WTC11 (cell line): Measurements from ENCODE around the gene ARAF. TPM values are rescaled to one million over a fixed set of nuclear protein-coding genes. Genes with fewer than 3 reads are reported as not detected.

ENCODE experiments used
- ATAC-seq: fragments of 200-7000 bp; cut with Tn5 transposase; 2 replicates; pipeline ENCODE4 v1.10.0; 2021; ENCODE audit warnings: mild to moderate bottlenecking, moderate library complexity
- CTCF ChIA-PET: fragments of 300-600 bp; sonication (Branson Sonifier 250); formaldehyde crosslinking; loops from one replicate; lab custom pipeline; 2021; ENCODE audit warnings: antibody characterized with exemption; lab: Charles Lee
- POLR2A ChIA-PET: fragments of 350-600 bp; sonication (Branson Sonifier 250); formaldehyde crosslinking; loops from one replicate; lab custom pipeline; 2021; ENCODE audit warnings: antibody characterized with exemption; lab: Charles Lee
- DNase-seq: peaks from one replicate; pipeline ENCODE4 v3.0.0; 2021; ENCODE audit warnings: low spot score
- H3K27ac Mint-ChIP-seq: 2 replicates; pipeline ENCODE4 v1.8.0; 2021; ENCODE audit warnings: mixed read lengths
- H3K27me3 Mint-ChIP-seq: 2 replicates; pipeline ENCODE4 v1.8.0; 2021; ENCODE audit warnings: low read depth, mild to moderate bottlenecking, moderate library complexity, mixed read lengths
- H3K36me3 Mint-ChIP-seq: 2 replicates; pipeline ENCODE4 v1.8.0; 2021; ENCODE audit warnings: mixed read lengths
- H3K4me1 Mint-ChIP-seq: 2 replicates; pipeline ENCODE4 v1.8.0; 2022; ENCODE audit warnings: mixed read lengths
- H3K4me3 Mint-ChIP-seq: 2 replicates; pipeline ENCODE4 v1.8.0; 2021; ENCODE audit warnings: mild to moderate bottlenecking, moderate library complexity, mixed read lengths
- H3K9me3 Mint-ChIP-seq: 2 replicates; pipeline ENCODE4 v1.8.0; 2021; ENCODE audit warnings: mixed read lengths
- ATF1 ChIP-seq: sonication (generic); formaldehyde crosslinking; IDR thresholded peaks from 2 replicates; pipeline ENCODE4 v1.8.1; 2023; ENCODE audit warnings: mild to moderate bottlenecking, moderate library complexity, missing genetic modification reagents
- ELF4 ChIP-seq: sonication (generic); formaldehyde crosslinking; IDR thresholded peaks from 2 replicates; pipeline ENCODE4 v1.8.1; 2022; ENCODE audit warnings: low read depth, mild to moderate bottlenecking, moderate library complexity, missing genetic modification reagents
- JAZF1 ChIP-seq: fragments of 250-450 bp; sonication (Bioruptor Pico); IDR thresholded peaks from 2 replicates; pipeline ENCODE4 v1.9.0; 2021; ENCODE audit warnings: moderate library complexity, mild to moderate bottlenecking, inconsistent platforms
- NFATC4 ChIP-seq: fragments of 250-450 bp; sonication (Bioruptor Pico); IDR thresholded peaks from 2 replicates; pipeline ENCODE4 v1.9.0; 2021; ENCODE audit warnings: mild to moderate bottlenecking
- NFE2L1 ChIP-seq: sonication (generic); formaldehyde crosslinking; IDR thresholded peaks from 2 replicates; pipeline ENCODE4 v1.8.1; 2023; ENCODE audit warnings: missing genetic modification reagents
- NR1H2 ChIP-seq: sonication (generic); formaldehyde crosslinking; IDR thresholded peaks from 2 replicates; pipeline ENCODE4 v1.9.0; 2021; ENCODE audit warnings: mild to moderate bottlenecking, moderate library complexity, missing genetic modification reagents
- RELA ChIP-seq: sonication (generic); formaldehyde crosslinking; IDR thresholded peaks from 2 replicates; pipeline ENCODE4 v1.8.1; 2022; ENCODE audit warnings: missing genetic modification reagents, mild to moderate bottlenecking, borderline replicate concordance
- SOX15 ChIP-seq: fragments of 250-450 bp; sonication (Bioruptor Pico); IDR thresholded peaks from 2 replicates; pipeline ENCODE4 v1.9.0; 2021; ENCODE audit warnings: mild to moderate bottlenecking
- ZBTB21 ChIP-seq: sonication (generic); formaldehyde crosslinking; IDR thresholded peaks from 2 replicates; pipeline ENCODE4 v1.8.1; 2023; ENCODE audit warnings: mild to moderate bottlenecking, missing genetic modification reagents, borderline replicate concordance
- ZNF416 ChIP-seq: fragments of 250-450 bp; sonication (Bioruptor Pico); IDR thresholded peaks from 2 replicates; pipeline ENCODE4 v1.9.0; 2021; ENCODE audit warnings: mild to moderate bottlenecking, inconsistent platforms
- total RNA-seq: library from RNA; stranded (reverse); gene quantifications from 3 replicates; pipeline ENCODE4 v1.2.3, GENCODE V29; 2021
- TF ChIP-seq, protein P1 (sequence below): sonication (generic); formaldehyde crosslinking; IDR thresholded peaks from 2 replicates; pipeline ENCODE4 v1.8.1; 2022; ENCODE audit warnings: low read depth, mild to moderate bottlenecking, moderate library complexity, missing genetic modification reagents, borderline replicate concordance
- TF ChIP-seq, protein P2 (sequence below): sonication (generic); formaldehyde crosslinking; IDR thresholded peaks from 2 replicates; pipeline ENCODE4 v1.8.1; 2023; ENCODE audit warnings: mild to moderate bottlenecking, moderate library complexity, missing genetic modification reagents
- TF ChIP-seq, protein P3 (sequence below): sonication (generic); formaldehyde crosslinking; IDR thresholded peaks from 2 replicates; pipeline ENCODE4 v1.8.1; 2023; ENCODE audit warnings: mild to moderate bottlenecking, missing genetic modification reagents, borderline replicate concordance
- TF ChIP-seq, protein P4 (sequence below): sonication (generic); formaldehyde crosslinking; IDR thresholded peaks from 2 replicates; pipeline ENCODE4 v1.8.1; 2023; ENCODE audit warnings: mild to moderate bottlenecking, missing genetic modification reagents, moderate library complexity
- TF ChIP-seq, protein P5 (sequence below): sonication (generic); formaldehyde crosslinking; IDR thresholded peaks from 2 replicates; pipeline ENCODE4 v1.8.0; 2022; ENCODE audit warnings: mild to moderate bottlenecking, missing genetic modification reagents
- TF ChIP-seq, protein P6 (sequence below): sonication (generic); formaldehyde crosslinking; IDR thresholded peaks from 2 replicates; pipeline ENCODE4 v1.8.1; 2022; ENCODE audit warnings: low read depth, missing genetic modification reagents, borderline replicate concordance
- TF ChIP-seq, protein P7 (sequence below): sonication (generic); formaldehyde crosslinking; IDR thresholded peaks from 2 replicates; pipeline ENCODE4 v1.8.0; 2023; ENCODE audit warnings: missing genetic modification reagents

Gene ARAF
- total RNA-seq, 1 experiment from 2014 or later: 55.1 TPM

DNA sequence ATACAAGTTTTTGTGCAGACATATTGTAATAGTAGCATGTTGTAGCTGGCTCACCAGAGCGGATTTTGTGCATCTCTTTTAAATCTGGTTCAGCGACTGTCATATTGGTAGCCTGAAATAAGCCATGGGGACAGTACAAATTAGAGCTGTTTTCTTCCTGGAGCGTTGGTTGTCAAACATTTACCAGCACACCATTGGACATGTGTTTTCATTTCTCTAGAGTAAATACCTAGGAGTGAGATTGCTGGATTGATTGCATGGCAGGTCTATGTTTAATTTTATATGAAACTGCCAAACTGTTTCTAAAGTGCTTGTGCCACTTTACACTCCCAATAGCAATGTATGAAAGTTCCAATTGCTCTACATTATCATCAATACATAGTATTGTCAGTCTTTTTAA, 2.6 kb upstream of the ARAF start:
- TF ChIP-seq ELF4 (CRISPR knock-in tag): no peak
- TF ChIP-seq, protein P1, sequence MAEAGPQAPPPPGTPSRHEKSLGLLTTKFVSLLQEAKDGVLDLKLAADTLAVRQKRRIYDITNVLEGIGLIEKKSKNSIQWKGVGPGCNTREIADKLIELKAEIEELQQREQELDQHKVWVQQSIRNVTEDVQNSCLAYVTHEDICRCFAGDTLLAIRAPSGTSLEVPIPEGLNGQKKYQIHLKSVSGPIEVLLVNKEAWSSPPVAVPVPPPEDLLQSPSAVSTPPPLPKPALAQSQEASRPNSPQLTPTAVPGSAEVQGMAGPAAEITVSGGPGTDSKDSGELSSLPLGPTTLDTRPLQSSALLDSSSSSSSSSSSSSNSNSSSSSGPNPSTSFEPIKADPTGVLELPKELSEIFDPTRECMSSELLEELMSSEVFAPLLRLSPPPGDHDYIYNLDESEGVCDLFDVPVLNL (CRISPR knock-in tag): no peak
- TF ChIP-seq, protein P2, sequence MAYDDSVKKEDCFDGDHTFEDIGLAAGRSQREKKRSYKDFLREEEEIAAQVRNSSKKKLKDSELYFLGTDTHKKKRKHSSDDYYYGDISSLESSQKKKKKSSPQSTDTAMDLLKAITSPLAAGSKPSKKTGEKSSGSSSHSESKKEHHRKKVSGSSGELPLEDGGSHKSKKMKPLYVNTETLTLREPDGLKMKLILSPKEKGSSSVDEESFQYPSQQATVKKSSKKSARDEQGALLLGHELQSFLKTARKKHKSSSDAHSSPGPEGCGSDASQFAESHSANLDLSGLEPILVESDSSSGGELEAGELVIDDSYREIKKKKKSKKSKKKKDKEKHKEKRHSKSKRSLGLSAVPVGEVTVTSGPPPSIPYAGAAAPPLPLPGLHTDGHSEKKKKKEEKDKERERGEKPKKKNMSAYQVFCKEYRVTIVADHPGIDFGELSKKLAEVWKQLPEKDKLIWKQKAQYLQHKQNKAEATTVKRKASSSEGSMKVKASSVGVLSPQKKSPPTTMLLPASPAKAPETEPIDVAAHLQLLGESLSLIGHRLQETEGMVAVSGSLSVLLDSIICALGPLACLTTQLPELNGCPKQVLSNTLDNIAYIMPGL (CRISPR knock-in tag): no peak
- TF ChIP-seq RELA (CRISPR knock-in tag): no peak
- no peak for TF ChIP-seq JAZF1 (CRISPR knock-in tag)
- no peak for TF ChIP-seq NFATC4 (CRISPR knock-in tag)
- TF ChIP-seq, protein P3, sequence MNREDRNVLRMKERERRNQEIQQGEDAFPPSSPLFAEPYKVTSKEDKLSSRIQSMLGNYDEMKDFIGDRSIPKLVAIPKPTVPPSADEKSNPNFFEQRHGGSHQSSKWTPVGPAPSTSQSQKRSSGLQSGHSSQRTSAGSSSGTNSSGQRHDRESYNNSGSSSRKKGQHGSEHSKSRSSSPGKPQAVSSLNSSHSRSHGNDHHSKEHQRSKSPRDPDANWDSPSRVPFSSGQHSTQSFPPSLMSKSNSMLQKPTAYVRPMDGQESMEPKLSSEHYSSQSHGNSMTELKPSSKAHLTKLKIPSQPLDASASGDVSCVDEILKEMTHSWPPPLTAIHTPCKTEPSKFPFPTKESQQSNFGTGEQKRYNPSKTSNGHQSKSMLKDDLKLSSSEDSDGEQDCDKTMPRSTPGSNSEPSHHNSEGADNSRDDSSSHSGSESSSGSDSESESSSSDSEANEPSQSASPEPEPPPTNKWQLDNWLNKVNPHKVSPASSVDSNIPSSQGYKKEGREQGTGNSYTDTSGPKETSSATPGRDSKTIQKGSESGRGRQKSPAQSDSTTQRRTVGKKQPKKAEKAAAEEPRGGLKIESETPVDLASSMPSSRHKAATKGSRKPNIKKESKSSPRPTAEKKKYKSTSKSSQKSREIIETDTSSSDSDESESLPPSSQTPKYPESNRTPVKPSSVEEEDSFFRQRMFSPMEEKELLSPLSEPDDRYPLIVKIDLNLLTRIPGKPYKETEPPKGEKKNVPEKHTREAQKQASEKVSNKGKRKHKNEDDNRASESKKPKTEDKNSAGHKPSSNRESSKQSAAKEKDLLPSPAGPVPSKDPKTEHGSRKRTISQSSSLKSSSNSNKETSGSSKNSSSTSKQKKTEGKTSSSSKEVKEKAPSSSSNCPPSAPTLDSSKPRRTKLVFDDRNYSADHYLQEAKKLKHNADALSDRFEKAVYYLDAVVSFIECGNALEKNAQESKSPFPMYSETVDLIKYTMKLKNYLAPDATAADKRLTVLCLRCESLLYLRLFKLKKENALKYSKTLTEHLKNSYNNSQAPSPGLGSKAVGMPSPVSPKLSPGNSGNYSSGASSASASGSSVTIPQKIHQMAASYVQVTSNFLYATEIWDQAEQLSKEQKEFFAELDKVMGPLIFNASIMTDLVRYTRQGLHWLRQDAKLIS (CRISPR knock-in tag): no peak
- TF ChIP-seq, protein P4, sequence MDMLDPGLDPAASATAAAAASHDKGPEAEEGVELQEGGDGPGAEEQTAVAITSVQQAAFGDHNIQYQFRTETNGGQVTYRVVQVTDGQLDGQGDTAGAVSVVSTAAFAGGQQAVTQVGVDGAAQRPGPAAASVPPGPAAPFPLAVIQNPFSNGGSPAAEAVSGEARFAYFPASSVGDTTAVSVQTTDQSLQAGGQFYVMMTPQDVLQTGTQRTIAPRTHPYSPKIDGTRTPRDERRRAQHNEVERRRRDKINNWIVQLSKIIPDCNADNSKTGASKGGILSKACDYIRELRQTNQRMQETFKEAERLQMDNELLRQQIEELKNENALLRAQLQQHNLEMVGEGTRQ (CRISPR knock-in tag): no peak
- no peak for TF ChIP-seq NR1H2 (CRISPR knock-in tag)
- TF ChIP-seq SOX15: no peak
- TF ChIP-seq, protein P5, sequence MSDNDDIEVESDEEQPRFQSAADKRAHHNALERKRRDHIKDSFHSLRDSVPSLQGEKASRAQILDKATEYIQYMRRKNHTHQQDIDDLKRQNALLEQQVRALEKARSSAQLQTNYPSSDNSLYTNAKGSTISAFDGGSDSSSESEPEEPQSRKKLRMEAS (CRISPR knock-in tag): no peak
- no peak for TF ChIP-seq ZNF416 (CRISPR knock-in tag)
- TF ChIP-seq, protein P6, sequence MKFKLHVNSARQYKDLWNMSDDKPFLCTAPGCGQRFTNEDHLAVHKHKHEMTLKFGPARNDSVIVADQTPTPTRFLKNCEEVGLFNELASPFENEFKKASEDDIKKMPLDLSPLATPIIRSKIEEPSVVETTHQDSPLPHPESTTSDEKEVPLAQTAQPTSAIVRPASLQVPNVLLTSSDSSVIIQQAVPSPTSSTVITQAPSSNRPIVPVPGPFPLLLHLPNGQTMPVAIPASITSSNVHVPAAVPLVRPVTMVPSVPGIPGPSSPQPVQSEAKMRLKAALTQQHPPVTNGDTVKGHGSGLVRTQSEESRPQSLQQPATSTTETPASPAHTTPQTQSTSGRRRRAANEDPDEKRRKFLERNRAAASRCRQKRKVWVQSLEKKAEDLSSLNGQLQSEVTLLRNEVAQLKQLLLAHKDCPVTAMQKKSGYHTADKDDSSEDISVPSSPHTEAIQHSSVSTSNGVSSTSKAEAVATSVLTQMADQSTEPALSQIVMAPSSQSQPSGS (CRISPR knock-in tag): no peak
- TF ChIP-seq ZBTB21: no peak
- TF ChIP-seq, protein P7, sequence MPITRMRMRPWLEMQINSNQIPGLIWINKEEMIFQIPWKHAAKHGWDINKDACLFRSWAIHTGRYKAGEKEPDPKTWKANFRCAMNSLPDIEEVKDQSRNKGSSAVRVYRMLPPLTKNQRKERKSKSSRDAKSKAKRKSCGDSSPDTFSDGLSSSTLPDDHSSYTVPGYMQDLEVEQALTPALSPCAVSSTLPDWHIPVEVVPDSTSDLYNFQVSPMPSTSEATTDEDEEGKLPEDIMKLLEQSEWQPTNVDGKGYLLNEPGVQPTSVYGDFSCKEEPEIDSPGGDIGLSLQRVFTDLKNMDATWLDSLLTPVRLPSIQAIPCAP (CRISPR knock-in tag): no peak
- no peak for TF ChIP-seq ATF1
- TF ChIP-seq NFE2L1: no peak
- TF ChIP-seq, all 79 proteins: peak for 0
- Mint-ChIP-seq H3K27me3 (no peaks in the 10 kb centered on the region), H3K4me1 (peaks cover 23% of the 10 kb centered on the region), H3K27ac (no peak overlapping the region), H3K9me3 (no peaks in the 10 kb centered on the region), H3K4me3 (no peak overlapping the region), H3K36me3 (peaks cover 2% of the 10 kb centered on the region)
- DNase-seq (no peak), ATAC-seq (no peak)
- ChIA-PET POLR2A (no interaction called here), CTCF (interaction anchor here (1.2 kb wide), 1 partner anchor 10 kb away, joined by 5 read pairs; no protein-coding TSS in a partner anchor)
